HFF-Myc (cell line): Measurements from ENCODE around the gene CEP63.

Experiments
- DNase-seq: peaks from one replicate; pipeline ENCODE4 v3.0.0-alpha.2; 2011; ENCODE audit warnings: low read depth; ENCODE audit errors: extremely low read depth
- H3K4me3 ChIP-seq: replicated peaks from 2 replicates; pipeline ENCODE4 v1.5.1; 2011; ENCODE audit warnings: low read depth, mild to moderate bottlenecking, control low read depth, low read length
- CTCF ChIP-seq: IDR thresholded peaks from 2 replicates; pipeline ENCODE4 v1.5.1; 2012; ENCODE audit warnings: mild to moderate bottlenecking, low read depth, low read length, control low read depth; ENCODE audit errors: missing control alignments

CEP63 gene

GRCh38 chr3:134485718-134486576, at the start of gene CEP63, which contains the start of gene ANAPC13:
CEP63 (plus strand) TSS chr3:134486057; CDS start chr3:134495321, 9,264 bp downstream.
ANAPC13 (minus strand) TSS chr3:134485985; CDS start chr3:134482904, 3,081 bp downstream.
- DNase-seq = peak; percentile 98
- peak within 1 kb of the TSS; percentile 90 for H3K4me3 ChIP-seq
- no peak for TF ChIP-seq CTCF

- H3K4me3 ChIP-seq = no peak overlapping the region
- TF ChIP-seq CTCF = no peak
- no peak for DNase-seq
Observed at GRCh38 chr3:134437211-134437752, 48.6 kb upstream of the CEP63 start.

GRCh38 chr3:134441321-134441720, 44.5 kb upstream of the CEP63 start:
- no peak overlapping the region for H3K4me3 ChIP-seq
- no peak for TF ChIP-seq CTCF

GRCh38 chr3:134441821-134442220, 44.0 kb upstream of the CEP63 start:
- TF ChIP-seq CTCF = no peak
- DNase-seq = no peak

More at GRCh38 chr3:134441321-134441720, 44.5 kb upstream of the CEP63 start:
- no peak for DNase-seq

GRCh38 chr3:134445095-134445494, 40.8 kb upstream of the CEP63 start:
- DNase-seq = no peak
- no peak overlapping the region for H3K4me3 ChIP-seq
- TF ChIP-seq CTCF = no peak

More at GRCh38 chr3:134441821-134442220, 44.0 kb upstream of the CEP63 start:
- no peak overlapping the region for H3K4me3 ChIP-seq

- DNase-seq = no peak
- no peak overlapping the region for H3K4me3 ChIP-seq
- TF ChIP-seq CTCF = no peak
Observed at GRCh38 chr3:134445636-134446035, 40.2 kb upstream of the CEP63 start.
